HG02885 (cell line): ENCODE results near the gene PGD.
A peak's percentile ranks its signal among the peaks of the same experiment; 100 is the strongest.
"Not testable (repeated sequence)": the region's sequence is repeated elsewhere in the genome, so short reads cannot be mapped to it uniquely, and the experiment has no call there.

Source experiments
- ATAC-seq: cut with Tn5 transposase; IDR thresholded peaks from one replicate; pipeline ENCODE4 v1.9.1; 2021; ENCODE audit warnings: mild to moderate bottlenecking; ENCODE audit not compliant: unreplicated experiment, poor library complexity

Gene PGD

DNA sequence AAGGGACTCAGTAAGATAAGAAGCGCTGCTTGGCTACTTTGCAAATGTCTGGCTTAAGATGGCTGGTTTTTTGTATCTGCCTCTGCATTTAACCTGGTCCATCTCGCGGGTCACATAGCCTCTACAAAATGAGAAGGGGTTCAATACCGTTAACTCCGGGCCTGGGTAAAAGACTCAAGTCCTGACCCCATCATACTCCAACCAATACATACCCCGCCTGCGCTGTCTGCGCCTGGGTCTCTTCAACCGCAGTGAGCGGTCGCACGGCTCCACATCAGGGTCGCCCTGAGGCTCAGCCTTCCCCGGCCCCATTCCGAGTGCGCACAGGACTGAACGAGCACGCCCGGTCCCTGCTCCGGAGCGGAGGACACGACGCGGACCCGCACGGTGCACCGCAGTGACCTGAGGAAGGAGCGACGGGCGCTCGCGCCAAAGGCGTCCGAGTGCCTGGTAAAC lies 558 bp upstream of the PGD start:
- no peak for ATAC-seq

- no peak for ATAC-seq
Observed at GRCh38 chr1:10399444-10399941, 629 bp downstream of the PGD start.

DNA sequence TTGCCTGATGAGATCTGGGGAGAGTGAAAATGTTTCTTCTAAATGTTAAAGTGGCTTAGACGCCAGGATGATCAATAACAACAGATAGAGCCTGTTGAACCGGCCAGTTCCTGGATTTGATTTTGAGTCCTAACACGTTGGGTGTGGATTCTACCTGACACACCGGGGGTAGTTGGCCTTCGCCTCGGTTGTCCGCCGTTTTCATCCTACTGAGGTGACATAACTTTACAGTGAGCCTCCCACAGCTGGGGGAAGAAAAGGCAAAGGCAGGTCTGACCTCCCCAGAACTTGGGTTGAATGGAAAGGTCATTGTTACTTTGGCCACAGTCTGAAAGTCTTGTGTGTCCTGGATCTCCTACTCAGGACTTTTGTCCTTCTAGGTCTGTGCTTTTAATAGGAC lies 1.1 kb downstream of the PGD start:
- no peak for ATAC-seq

DNA sequence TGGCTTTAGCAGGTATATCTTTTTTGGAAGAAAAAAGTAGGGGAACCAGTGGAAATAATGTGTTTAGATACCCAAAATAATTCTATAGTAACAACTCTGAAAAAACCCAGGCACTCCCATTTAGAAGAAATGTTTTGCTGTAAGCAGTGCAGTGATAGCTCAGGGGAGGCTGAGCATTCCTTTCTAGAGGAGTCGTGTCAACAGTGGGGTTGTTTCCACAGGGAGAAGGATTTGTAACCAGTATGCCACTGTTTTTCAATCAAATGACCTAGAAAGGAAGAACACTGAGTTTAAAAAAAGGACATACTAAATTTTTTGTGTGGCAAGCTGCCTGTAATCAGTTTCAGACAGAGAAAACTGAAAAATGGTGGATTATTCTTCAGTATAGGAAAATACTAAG lies 2.4 kb downstream of the PGD start:
- no peak for ATAC-seq

DNA sequence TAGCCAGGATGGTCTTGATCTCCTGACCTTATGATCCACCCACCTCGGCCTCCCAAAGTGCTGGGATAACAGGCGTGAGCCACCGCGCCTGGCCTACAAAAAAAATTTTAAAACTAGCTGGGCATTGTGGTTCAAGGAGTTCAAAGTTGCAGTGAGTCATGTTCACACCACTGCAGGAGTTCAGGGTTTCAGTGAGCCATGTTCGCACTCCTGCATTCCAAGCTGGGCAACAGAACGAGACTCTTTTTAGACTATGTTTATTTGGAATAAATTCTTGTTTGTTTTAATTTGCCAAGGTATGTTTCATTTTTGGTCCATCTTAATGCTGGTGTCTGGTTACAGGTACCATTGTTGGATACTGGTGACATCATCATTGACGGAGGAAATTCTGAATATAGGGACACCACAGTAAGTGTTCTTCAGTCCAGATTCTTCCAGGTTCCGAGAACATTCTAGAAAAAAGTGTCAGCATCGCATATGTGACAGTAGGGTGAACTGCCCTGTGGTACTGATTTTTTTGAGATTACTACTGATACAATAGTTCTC lies 3.9 kb downstream of the PGD start:
- ATAC-seq: no peak

DNA sequence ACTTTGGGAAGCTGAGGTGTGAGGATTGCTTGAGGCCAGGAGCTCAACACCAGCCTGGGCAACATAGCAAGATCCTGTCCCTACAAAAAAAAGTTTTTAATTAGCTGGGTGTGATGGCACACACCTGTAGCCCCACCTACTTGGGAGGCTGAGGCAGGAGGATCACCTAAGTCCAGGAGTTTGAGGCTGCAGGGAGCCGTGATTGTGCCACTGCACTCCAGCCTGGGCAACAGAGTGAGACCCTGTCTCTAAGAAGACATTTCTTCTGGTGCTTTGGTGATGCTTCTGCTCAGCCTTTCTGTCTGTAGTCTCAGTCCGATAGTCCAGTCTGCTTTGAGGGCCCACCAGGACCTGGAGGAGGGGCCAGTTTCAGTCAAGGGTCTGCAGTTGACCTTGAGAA lies 8.3 kb downstream of the PGD start:
- no peak for ATAC-seq

DNA sequence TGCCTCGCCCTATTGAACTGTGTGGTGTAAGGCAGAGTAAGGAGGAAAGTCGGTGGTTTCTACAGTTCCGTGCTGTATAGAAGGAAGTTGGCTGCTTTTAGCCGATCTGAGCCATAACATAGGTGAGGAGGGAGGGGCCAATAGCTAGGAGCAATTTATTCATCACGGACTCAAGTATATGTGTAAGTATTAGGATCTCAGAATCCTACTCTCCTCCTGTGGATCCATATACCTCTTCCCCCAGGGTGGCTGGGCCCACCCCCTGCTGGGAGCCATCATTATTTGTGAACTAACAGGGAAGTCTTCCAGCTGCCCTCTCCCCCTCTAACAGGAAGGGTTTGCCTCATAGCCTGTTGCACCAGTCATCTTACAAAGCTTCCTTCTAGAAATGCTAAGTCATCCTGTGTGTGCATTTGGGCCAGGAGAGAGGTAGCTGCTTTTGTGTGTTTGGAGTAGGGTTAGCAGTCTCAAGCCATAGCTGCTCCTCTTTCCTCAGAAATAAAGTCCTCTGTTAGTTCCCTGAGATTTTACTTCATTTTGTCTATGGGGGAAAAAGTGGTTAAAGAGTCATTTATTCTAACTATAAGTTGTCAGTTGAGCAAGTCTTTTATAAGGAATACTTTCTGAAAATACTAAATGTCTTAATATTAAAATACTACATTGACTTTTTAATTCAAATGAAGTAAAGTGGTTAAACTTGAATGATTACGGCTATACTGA lies 16.5 kb downstream of the PGD start:
- ATAC-seq: no peak

DNA sequence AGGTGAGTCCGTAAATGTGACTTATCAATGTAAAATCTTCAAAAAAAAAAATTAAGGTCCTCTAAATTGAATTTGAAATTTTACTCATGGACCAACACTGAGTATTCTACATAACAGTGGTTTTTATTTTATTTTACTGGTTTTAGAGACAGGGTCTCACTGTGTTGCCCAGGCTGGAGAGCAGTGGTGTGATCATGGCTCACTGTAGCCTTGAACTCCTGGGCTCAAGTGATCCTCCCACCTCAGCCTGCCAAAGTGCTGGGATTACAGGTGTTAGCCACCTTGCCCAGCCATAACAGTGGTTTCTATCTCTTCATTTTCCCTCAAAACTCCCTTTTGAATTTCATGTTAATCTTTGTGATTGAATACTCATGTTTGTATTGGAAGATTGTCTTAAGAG lies 17.1 kb downstream of the PGD start:
- not testable (repeated sequence) for ATAC-seq

DNA sequence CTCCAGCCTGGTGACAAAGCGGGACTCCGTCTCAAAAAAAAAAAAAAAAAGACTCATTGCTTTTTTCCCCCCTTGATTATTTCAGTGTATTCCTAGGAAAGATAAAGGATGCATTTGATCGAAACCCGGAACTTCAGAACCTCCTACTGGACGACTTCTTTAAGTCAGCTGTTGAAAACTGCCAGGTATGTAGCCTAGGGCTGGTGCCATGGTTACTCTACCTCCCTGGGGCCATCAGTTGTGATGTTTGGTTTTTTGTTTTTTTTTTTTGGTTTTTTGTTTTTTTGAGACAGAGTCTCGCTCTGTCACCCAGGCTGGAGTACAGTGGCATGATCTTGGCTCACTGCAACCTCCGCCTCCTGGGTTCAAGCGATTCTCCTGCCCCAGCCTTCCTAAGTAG lies 19.9 kb downstream of the PGD start:
- not testable (repeated sequence) for ATAC-seq

DNA sequence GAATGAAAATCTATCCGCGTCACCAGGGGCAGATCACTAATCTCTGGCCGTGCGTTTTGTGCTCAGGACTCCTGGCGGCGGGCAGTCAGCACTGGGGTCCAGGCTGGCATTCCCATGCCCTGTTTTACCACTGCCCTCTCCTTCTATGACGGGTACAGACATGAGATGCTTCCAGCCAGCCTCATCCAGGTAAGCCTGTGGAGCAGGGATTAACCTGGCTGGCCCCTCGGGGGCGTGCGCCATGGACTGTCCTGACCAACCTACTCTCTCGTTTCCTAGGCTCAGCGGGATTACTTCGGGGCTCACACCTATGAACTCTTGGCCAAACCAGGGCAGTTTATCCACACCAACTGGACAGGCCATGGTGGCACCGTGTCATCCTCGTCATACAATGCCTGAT lies 20.5 kb downstream of the PGD start:
- ATAC-seq: no peak

DNA sequence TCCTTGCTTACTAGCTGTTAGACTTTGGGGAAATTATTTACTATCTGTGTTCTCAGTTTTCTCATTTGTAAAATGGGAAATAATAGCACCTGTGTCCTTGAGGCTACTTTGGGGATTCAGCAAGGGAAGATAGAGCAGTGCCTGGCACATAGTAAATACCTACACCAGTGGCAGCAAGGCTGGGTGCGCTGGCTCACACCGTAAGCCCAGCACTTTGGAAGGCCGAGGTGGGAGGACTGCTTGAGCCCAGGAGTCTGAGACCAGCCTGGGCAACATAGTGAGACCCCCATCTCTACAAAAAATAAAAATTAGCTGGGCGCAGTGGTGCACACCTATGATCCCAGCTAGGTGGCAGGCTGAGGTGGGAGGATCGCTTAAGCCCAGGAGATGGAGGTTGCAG lies 22.8 kb downstream of the PGD start:
- no peak for ATAC-seq

- ATAC-seq: no peak
Observed at GRCh38 chr1:10424034-10424433, 25.2 kb downstream of the PGD start.

- no peak for ATAC-seq
Observed at GRCh38 chr1:10424651-10425050, 25.8 kb downstream of the PGD start.

- not testable (repeated sequence) for ATAC-seq
Observed at GRCh38 chr1:10425826-10426534, 27.1 kb downstream of the PGD start.

DNA sequence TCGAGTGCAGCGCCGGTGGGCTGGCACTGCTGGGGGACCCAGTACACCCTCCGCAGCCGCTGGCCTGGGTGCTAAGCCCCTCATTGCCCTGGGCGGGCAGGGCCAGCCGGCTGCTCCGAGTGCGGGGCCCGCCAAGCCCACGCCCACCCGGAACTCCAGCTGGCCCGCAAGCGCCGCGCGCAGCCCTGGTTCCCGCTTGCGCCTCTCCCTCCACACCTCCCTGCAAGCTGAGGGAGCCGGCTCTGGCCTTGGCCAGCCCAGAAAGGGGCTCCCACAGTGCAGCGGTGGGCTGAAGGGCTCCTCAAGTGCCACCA lies 27.6 kb downstream of the PGD start:
- not testable (repeated sequence) for ATAC-seq

GRCh38 chr1:10428984-10429383 lies 30.1 kb downstream of the PGD start:
- ATAC-seq: no peak

DNA sequence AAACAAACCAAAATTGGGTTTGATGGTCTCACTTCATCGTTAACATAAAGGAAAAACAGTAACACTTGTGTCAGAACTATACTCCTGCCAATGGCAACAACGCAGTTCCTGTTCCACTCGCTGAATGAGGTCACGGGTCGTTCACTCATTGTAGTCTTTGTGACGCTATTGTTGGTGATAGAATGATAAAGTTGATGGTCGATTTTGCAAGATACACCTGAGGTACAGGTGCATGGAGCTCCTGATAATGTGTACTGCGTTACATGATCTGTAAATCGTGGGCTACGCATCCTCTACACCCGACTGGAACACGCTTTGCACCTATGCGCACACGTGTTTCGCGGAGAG lies 31.0 kb downstream of the PGD start:
- ATAC-seq: peak; percentile 3

DNA sequence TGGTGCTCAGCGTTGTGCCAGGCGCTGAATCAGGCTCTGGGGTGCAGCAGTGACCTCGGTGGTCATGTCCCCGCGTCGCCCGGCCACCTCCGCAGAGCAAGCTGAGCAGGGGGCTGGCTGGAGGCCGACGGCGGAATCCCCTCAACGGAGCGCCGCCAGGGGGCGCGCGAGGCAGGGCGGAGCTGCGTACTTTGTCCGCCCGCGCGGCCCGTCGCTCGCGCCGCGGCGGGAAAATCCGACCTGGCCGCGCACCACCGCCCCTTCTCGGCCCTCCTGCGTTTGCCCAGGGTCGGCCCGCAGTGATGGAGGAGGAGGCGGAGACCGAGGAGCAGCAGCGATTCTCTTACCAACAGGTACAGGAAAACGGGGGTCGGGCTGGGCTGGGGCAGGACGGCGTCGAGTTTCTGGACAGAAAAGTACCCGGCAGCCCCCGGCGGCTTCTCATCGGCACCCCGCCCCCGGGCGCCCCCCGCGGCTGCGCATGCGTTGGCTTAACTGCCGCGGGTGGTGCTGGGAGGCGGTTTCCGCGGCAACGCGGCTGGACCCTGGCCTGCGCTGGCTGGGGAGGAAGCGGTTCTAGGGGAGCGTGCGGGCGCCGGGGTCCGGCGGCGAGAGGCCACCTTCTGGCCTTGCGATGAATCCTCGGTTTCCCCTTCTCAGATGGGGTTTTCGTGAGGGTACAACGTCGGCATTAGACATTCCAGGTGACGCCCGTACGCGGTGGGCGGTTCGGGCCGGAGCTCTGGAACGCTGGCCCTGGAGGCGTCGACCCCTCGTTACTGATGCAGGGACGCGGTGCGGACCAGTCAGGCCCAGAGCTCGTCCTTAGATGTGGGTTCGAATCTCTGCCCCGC lies 31.6 kb downstream of the PGD start, which contains the start of gene CENPS:
CENPS (plus strand) TSS at position 218 of the 854 bp plus-strand sequence; CDS start at position 303, 85 bp downstream.
- peak; percentile 79 for ATAC-seq

- no peak for ATAC-seq
Observed at GRCh38 chr1:10431070-10431730, 32.3 kb downstream of the PGD start.
